Stomach (tissue), 9 donors: ENCODE measurements around the gene ASAP2. TPM values are rescaled to one million over a fixed set of nuclear protein-coding genes. Genes with fewer than 3 reads are reported as not detected.

ENCODE experiments used
- DNase-seq, 2 donors: peaks; one replicate each; pipeline versions ENCODE4 v3.0.0 to v3.0.0-alpha.2; 2013 to 2019
- H3K27ac ChIP-seq, 5 donors: fragments of 200-600 bp in 4 of 5; sonication (generic) in 4 of 5; one replicate each; pipeline ENCODE4 v1.5.1; 2013 to 2019; ENCODE audit warnings: mild to moderate bottlenecking in 1 of 5, moderate library complexity in 1 of 5
- H3K27me3 ChIP-seq, 3 donors: fragments of 200-600 bp; sonication (generic); one replicate each; pipeline ENCODE4 v1.5.1; 2017 to 2019; ENCODE audit warnings: mixed run types in 1 of 3
- H3K36me3 ChIP-seq, 4 donors: fragments of 200-600 bp; sonication (generic); 1 replicate in 3 of 4; 2 replicates in 1 of 4; pipeline ENCODE4 v1.5.1; 2016 to 2019
- H3K4me1 ChIP-seq, 4 donors: fragments of 200-600 bp; sonication (generic); one replicate each; pipeline ENCODE4 v1.5.1; 2016 to 2019
- H3K4me3 ChIP-seq, 4 donors: fragments of 200-600 bp; sonication (generic) in 3 of 4; one replicate each; pipeline ENCODE4 v1.5.1; 2016 to 2019; ENCODE audit warnings: mild to moderate bottlenecking in 1 of 4
- H3K9me3 ChIP-seq, 4 donors: fragments of 200-600 bp; sonication (generic); one replicate each; pipeline ENCODE4 v1.5.1; 2016 to 2019
- CTCF ChIP-seq, 7 experiments: fragments of 450-650 bp in 4 of 7; fragments of 200-600 bp in 3 of 7; sonication (generic) in 3 of 7; IDR thresholded peaks; one replicate each; pipeline ENCODE4 v1.5.1; 2016 to 2019; ENCODE audit warnings: antibody characterized with exemption in 7 of 7, control low read depth in 2 of 7, mild to moderate bottlenecking in 1 of 7
- EP300 ChIP-seq: sonication (generic); formaldehyde crosslinking; IDR thresholded peaks from one replicate; pipeline ENCODE4 v1.6.1; 2017; ENCODE audit warnings: antibody characterized with exemption
- POLR2A ChIP-seq, 4 donors: fragments of 450-650 bp; IDR thresholded peaks; one replicate each; pipeline ENCODE4 v1.6.1; 2016; ENCODE audit warnings: antibody characterized with exemption in 4 of 4, control low read depth in 2 of 4, mild to moderate bottlenecking in 1 of 4, moderate library complexity in 1 of 4
- POLR2AphosphoS5 ChIP-seq, 3 donors: sonication (generic); formaldehyde crosslinking; IDR thresholded peaks; one replicate each; pipeline ENCODE4 v1.6.1; 2016; ENCODE audit warnings: antibody characterized with exemption in 3 of 3
- WGBS, 5 donors: extraction: QIAGEN DNeasy Blood & Tissue Kit in 3 of 5; methylation state at CpG; one replicate each; pipeline versions ENCODE4 v1.1.5 to v1.1.7; 2013 to 2018; 5-methylcytosine and 5-hydroxymethylcytosine counted together
- intact Hi-C: fragments of 100-400 bp; cut with DNase I; formaldehyde crosslinking; loops from one replicate; pipeline ENCODE4 v1.15.1; 2023; ENCODE audit warnings: low total_unique reads
- polyA plus RNA-seq, 3 donors: library from polyadenylated mRNA; stranded (reverse); fragments of 200-250 nt; gene quantifications; one replicate each; pipeline ENCODE4 v1.2.3, GENCODE V29; 2013
- total RNA-seq, 5 donors: library from RNA; depleted of rRNA; stranded (reverse); fragments of >200 nt; gene quantifications; one replicate each; pipeline versions ENCODE4 v1.1.0 to v1.2.3, GENCODE V29; 2014 to 2016
- donor health status: healthy with polysubstance abuse.
- donor health status: Bipolar disorder and iron deficiency.
- donor health status: healthy.

ASAP2 gene
- total and polyA plus RNA-seq, 8 donors = 9.7 to 55.4 (median 33.7) TPM

- WGBS, 5 donors = 56 to 73% (median 64%) methylated on average over 1 of the region's 1 CpG
- Histone ChIP-seq H3K4me1 (no peaks in the 10 kb centered on the region), H3K27me3 (no peaks in the 10 kb centered on the region), H3K9me3 (no peaks in the 10 kb centered on the region), H3K27ac (no peak overlapping the region), H3K4me3 (no peak overlapping the region), H3K36me3 (peaks cover 8 to 97% (median 91%) of the 10 kb centered on the region in 4 donors)
- intact Hi-C loops = no loop called here
- no peak for DNase-seq
- TF ChIP-seq EP300 (no peak), POLR2AphosphoS5 (IDR thresholded peaks at IDR 0.05) (no peak), POLR2A (IDR thresholded peaks at IDR 0.05) (no peak), CTCF (IDR thresholded peaks at IDR 0.05) (no peak)
Observed at GRCh38 chr2:9358846-9359245, 152.2 kb downstream of the ASAP2 start.

DNA sequence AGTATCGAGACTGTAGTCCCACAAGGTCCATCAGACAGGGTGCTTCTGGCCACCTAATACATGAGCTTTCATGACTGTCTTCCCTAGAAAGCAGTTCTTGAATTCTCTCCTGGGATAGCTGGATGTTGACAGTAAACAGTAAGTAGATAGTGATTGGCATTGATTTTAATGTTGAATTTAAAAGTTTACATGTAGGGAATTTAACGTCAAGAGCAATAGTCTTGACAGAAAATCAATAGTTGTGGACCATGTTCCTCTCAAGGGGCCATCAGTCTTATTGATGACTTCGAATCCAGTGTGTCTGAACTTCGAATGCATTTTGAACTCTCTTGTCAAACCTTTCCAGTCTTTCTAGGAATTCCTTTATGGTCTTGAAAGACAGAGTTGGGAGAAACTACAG, 152.9 kb downstream of the ASAP2 start:
- Histone ChIP-seq H3K4me3 (no peak overlapping the region), H3K9me3 (no peaks in the 10 kb centered on the region), H3K27ac (no peak overlapping the region), H3K27me3 (no peaks in the 10 kb centered on the region), H3K36me3 (peaks cover 8 to 96% (median 90%) of the 10 kb centered on the region in 4 donors), H3K4me1 (no peaks in the 10 kb centered on the region)
- no peak for DNase-seq
- TF ChIP-seq POLR2AphosphoS5 (IDR thresholded peaks at IDR 0.05) (no peak), CTCF (IDR thresholded peaks at IDR 0.05) (no peak), POLR2A (IDR thresholded peaks at IDR 0.05) (no peak)
- intact Hi-C loops = no loop called here
- 84 to 88% (median 85%) methylated on average over 4 of the region's 4 CpGs for WGBS, 5 donors

GRCh38 chr2:9360110-9360509, 153.5 kb downstream of the ASAP2 start:
- no peak overlapping the region for H3K27ac ChIP-seq
- H3K9me3 ChIP-seq = no peaks in the 10 kb centered on the region
- H3K36me3 ChIP-seq = peaks cover 8 to 97% (median 91%) of the 10 kb centered on the region in 4 donors
- WGBS, 5 donors = 78 to 94% (median 86%) methylated on average over 1 of the region's 1 CpG
- no peak overlapping the region for H3K4me3 ChIP-seq
- no peak for DNase-seq
- H3K27me3 ChIP-seq = no peaks in the 10 kb centered on the region
- TF ChIP-seq POLR2A (IDR thresholded peaks at IDR 0.05) (no peak), POLR2AphosphoS5 (IDR thresholded peaks at IDR 0.05) (no peak), EP300 (no peak), CTCF (IDR thresholded peaks at IDR 0.05) (no peak)
- intact Hi-C loops = no loop called here
- H3K4me1 ChIP-seq = no peaks in the 10 kb centered on the region

GRCh38 chr2:9360701-9361100, 154.1 kb downstream of the ASAP2 start:
- Histone ChIP-seq H3K4me1 (no peaks in the 10 kb centered on the region), H3K27ac (no peak overlapping the region), H3K27me3 (no peaks in the 10 kb centered on the region), H3K9me3 (no peaks in the 10 kb centered on the region), H3K36me3 (peaks cover 8 to 100% (median 94%) of the 10 kb centered on the region in 4 donors), H3K4me3 (no peak overlapping the region)
- DNase-seq = no peak
- intact Hi-C loops = no loop called here
- TF ChIP-seq POLR2A (IDR thresholded peaks at IDR 0.05) (no peak), CTCF (IDR thresholded peaks at IDR 0.05) (no peak), POLR2AphosphoS5 (IDR thresholded peaks at IDR 0.05) (no peak), EP300 (no peak)
- WGBS, 5 donors = 90 to 94% (median 94%) methylated on average over 2 of the region's 2 CpGs
